AG10803 (cell line): ENCODE data around the gene UQCR10.

Experiments
- DNase-seq: peaks from one replicate; pipeline ENCODE4 v3.0.0; 2010; ENCODE audit warnings: low read depth
- H3K4me3 ChIP-seq: 2 replicates; pipeline ENCODE4 v1.5.1; 2011; ENCODE audit warnings: mild to moderate bottlenecking, low read length, control low read depth
- TF ChIP-seq, protein P1 (sequence below): conservative IDR thresholded peaks from 2 replicates; pipeline ENCODE4 v1.5.1; 2011; ENCODE audit warnings: mild to moderate bottlenecking, low read length, control low read depth, inconsistent platforms

The UQCR10 gene

DNA sequence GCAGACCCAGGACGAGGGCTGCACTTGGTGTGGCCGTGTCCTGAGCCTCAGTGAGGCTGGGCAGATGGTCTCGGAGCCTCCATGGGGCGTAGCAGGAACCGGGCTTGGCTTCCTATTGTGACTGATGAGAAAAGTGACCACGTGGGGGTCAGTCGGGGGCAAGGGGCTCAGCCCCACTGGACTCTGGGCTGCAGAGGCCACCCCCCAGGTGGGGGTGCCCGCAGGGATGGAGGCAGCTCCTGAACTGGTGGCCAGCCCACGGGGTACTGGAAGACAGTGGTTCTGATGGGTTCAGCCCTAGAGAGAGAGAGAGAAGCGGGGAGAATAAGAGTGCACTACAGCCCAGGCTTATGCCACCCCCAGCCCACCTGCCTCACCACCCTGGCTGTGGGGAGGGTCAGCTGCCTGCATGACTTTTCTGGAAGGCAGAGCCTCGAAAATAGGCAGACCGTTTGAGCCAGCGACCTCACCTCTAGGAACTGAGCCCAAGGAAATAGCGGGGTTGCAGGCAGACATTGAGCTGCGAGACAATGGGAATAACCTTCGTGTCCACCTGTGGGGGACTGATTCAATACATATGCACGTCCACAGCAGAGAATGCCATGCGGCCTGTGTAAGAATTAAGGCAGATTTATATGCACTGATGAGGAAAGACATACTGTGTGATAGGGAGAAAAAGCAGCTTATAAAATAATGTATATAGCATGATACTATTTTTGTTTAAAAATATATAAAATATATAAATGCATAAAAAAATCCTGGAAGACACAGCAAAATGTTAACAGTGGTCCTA, 35.9 kb upstream of the UQCR10 start:
- no peak overlapping the region for H3K4me3 ChIP-seq
- TF ChIP-seq, protein P1, sequence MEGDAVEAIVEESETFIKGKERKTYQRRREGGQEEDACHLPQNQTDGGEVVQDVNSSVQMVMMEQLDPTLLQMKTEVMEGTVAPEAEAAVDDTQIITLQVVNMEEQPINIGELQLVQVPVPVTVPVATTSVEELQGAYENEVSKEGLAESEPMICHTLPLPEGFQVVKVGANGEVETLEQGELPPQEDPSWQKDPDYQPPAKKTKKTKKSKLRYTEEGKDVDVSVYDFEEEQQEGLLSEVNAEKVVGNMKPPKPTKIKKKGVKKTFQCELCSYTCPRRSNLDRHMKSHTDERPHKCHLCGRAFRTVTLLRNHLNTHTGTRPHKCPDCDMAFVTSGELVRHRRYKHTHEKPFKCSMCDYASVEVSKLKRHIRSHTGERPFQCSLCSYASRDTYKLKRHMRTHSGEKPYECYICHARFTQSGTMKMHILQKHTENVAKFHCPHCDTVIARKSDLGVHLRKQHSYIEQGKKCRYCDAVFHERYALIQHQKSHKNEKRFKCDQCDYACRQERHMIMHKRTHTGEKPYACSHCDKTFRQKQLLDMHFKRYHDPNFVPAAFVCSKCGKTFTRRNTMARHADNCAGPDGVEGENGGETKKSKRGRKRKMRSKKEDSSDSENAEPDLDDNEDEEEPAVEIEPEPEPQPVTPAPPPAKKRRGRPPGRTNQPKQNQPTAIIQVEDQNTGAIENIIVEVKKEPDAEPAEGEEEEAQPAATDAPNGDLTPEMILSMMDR = no peak
- DNase-seq = no peak

DNA sequence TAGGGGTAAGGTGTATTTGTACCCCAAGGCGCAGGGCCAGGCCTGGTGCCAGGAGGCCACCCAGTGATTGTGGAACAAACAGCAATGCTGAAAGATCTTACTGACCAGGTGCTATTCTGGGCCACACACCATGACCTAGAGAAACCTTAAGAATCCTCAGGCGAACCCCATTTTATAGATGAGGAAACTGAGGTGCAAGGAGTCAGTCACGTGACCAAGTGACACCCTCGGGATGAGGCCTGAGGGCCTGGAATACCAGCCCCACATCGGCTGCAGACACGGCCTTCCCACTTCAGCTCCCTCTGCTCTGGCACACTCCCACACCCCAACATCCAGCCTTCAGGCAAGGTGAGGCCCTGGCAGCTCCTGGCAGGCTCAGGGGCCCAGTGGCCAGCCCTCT, 34.3 kb upstream of the UQCR10 start:
- H3K4me3 ChIP-seq = no peak overlapping the region
- TF ChIP-seq, protein P1 = no peak
- DNase-seq = no peak

DNA sequence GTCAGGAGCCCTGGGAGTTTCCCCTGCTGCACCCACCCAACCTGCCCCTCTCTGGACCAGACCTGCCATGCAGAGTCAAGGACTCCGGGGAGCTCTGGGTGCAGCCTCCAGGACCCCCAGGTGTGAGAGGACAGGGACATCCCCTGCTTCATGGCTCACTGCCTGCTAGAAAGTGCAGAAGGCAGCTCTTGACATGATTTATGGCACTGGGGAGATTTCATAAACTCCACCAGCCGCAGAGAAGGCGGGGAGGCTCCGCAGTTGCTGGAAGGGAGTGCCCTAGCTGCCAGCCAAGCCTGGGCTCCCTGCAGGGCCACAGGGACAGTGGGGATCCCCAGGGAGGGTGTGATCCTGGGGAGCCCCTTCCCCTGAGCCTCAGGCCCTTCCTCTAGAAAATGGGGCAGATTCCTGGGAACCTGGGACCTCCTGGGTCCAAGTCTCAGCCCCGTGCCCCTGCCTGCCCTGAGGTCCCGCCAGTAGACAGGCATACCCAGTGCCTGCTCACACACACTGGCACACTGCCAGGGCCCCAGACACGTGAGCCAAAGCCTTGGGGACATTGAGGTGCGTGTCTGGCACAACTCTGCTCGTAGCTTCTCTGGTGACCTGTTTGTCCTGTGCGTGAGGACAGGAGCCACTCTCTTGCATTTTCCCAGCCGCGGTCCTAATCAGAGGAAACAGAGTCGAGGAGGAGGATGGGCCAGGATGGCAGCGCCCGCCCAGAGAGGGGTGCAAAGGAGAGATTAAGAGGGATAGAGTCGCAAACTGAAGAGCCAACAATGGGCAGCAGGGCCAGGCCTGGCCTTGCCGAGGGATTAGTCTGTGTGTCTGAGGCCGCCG, 33.6 kb upstream of the UQCR10 start:
- no peak for DNase-seq
- H3K4me3 ChIP-seq = no peak overlapping the region
- TF ChIP-seq, protein P1 = no peak

DNA sequence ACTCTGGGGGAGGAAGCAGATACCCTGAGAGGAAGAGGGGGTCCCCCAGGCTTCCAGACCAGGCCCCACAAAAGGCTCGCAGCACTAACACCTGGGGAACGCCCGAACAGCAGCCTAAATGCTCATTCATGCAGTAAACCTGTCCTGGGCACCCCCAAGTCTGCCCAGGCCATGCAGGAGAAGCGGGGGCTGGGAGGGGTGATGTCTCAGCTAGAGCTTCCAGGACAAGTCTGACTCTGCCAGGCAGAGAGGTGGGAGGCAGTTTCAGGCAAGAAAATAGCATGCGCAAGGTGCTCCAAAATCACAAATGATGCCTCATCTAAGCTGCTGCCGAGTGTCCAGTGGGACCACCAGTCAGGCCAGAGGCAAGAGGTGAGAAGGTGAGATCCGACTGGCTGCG, 32.8 kb upstream of the UQCR10 start:
- H3K4me3 ChIP-seq = no peak overlapping the region
- TF ChIP-seq, protein P1 = no peak
- no peak for DNase-seq

DNA sequence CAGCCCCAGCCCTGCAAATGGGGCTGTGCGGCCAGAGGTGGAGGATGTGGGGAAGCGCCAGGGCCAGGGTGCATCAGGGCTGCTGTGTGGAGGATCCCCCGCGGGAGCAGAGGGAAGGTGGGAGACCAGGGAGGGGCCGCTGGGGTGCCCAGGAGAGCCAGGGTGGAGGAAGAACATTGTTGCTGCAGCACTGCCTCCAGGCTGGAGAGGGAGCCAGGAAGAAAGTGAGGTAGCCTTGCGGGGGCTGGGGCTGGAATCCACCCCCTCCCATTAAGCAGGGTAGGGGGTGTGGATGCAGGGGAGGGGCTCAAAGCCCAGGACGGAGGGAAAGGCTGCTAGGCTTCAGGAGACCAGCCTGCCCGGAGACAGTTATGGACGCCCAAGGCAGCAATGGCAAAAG, 32.3 kb upstream of the UQCR10 start:
- no peak for DNase-seq
- no peak overlapping the region for H3K4me3 ChIP-seq
- TF ChIP-seq, protein P1 = no peak

DNA sequence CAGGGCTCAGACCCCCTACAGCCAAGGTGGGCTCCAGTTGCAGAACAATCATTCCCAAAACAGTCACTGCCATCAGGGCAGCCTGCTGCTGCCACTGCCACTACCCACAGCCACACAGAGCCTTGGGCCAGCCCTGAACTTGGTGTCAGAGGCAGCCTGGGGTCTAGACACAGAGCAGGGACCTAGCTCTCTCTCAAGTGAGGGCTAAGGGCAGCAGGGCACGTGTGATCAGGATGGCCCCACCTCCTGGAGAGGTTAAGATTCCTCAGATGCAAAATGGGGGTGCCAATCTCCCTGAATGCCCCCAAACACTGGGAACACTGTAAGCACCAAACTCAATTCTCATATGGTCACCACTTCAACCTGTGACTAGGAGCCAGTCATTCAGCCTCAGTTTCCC, 31.8 kb upstream of the UQCR10 start:
- no peak for DNase-seq
- TF ChIP-seq, protein P1 = no peak
- no peak overlapping the region for H3K4me3 ChIP-seq
